Osteocyte (in vitro differentiated cells): ENCODE measurements around the gene IKZF3. TPM values are rescaled to one million over a fixed set of nuclear protein-coding genes. Genes with fewer than 3 reads are reported as not detected.

Experiments
- DNase-seq: peaks from one replicate; pipeline ENCODE4 v3.0.0; 2021; ENCODE audit warnings: mixed read lengths; ENCODE audit not compliant: unreplicated experiment; ENCODE audit errors: extremely low spot score
- H3K27ac Mint-ChIP-seq: one replicate; pipeline ENCODE4 v1.8.0; 2021; ENCODE audit warnings: mild to moderate bottlenecking, mixed read lengths; ENCODE audit not compliant: unreplicated experiment
- H3K27me3 Mint-ChIP-seq: one replicate; pipeline ENCODE4 v1.8.0; 2021; ENCODE audit warnings: mixed read lengths; ENCODE audit not compliant: unreplicated experiment
- H3K36me3 Mint-ChIP-seq: one replicate; pipeline ENCODE4 v1.8.0; 2021; ENCODE audit warnings: mixed read lengths; ENCODE audit not compliant: unreplicated experiment
- H3K4me1 Mint-ChIP-seq: one replicate; pipeline ENCODE4 v1.8.0; 2021; ENCODE audit warnings: mixed read lengths; ENCODE audit not compliant: unreplicated experiment
- H3K4me3 Mint-ChIP-seq: one replicate; pipeline ENCODE4 v1.8.0; 2021; ENCODE audit warnings: mild to moderate bottlenecking, moderate library complexity, mixed read lengths; ENCODE audit not compliant: unreplicated experiment
- H3K9me3 Mint-ChIP-seq: one replicate; pipeline ENCODE4 v1.8.0; 2021; ENCODE audit warnings: mixed read lengths; ENCODE audit not compliant: unreplicated experiment
- CTCF ChIP-seq: fragments of 200-600 bp; sonication (generic); IDR thresholded peaks from 2 replicates; pipeline ENCODE4 v1.5.0; 2021; ENCODE audit warnings: antibody characterized with exemption, mild to moderate bottlenecking, moderate library complexity
- total RNA-seq: library from RNA; stranded (reverse); gene quantifications from 2 replicates; pipeline ENCODE4 v1.2.1, GENCODE V29; 2021

IKZF3 gene
- total RNA-seq, 1 donor from 2014 or later = not detected

GRCh38 chr17:39774047-39774446 lies 90.1 kb downstream of the IKZF3 start:
- H3K27me3 Mint-ChIP-seq = peaks cover 74% of the 10 kb centered on the region
- no peaks in the 10 kb centered on the region for H3K36me3 Mint-ChIP-seq
- H3K9me3 Mint-ChIP-seq = no peaks in the 10 kb centered on the region
- no peak for DNase-seq
- H3K4me1 Mint-ChIP-seq = no peaks in the 10 kb centered on the region
- no peak overlapping the region for H3K27ac Mint-ChIP-seq
- no peak overlapping the region for H3K4me3 Mint-ChIP-seq
- TF ChIP-seq CTCF = no peak

- no peak overlapping the region for H3K27ac Mint-ChIP-seq
- H3K27me3 Mint-ChIP-seq = peaks cover 80% of the 10 kb centered on the region
- H3K9me3 Mint-ChIP-seq = no peaks in the 10 kb centered on the region
- H3K4me1 Mint-ChIP-seq = no peaks in the 10 kb centered on the region
- H3K36me3 Mint-ChIP-seq = no peaks in the 10 kb centered on the region
- H3K4me3 Mint-ChIP-seq = no peak overlapping the region
- TF ChIP-seq CTCF = no peak
- DNase-seq = no peak
Observed at GRCh38 chr17:39772987-39773934, 90.9 kb downstream of the IKZF3 start.

GRCh38 chr17:39772415-39772814 lies 91.7 kb downstream of the IKZF3 start:
- Mint-ChIP-seq H3K27me3 (peaks cover 78% of the 10 kb centered on the region), H3K4me3 (no peak overlapping the region), H3K27ac (no peak overlapping the region), H3K9me3 (no peaks in the 10 kb centered on the region), H3K4me1 (no peaks in the 10 kb centered on the region), H3K36me3 (no peaks in the 10 kb centered on the region)
- TF ChIP-seq CTCF = no peak
- no peak for DNase-seq

- Mint-ChIP-seq H3K4me3 (no peak overlapping the region), H3K27me3 (peaks cover 81% of the 10 kb centered on the region), H3K4me1 (no peaks in the 10 kb centered on the region), H3K9me3 (no peaks in the 10 kb centered on the region), H3K27ac (no peak overlapping the region), H3K36me3 (no peaks in the 10 kb centered on the region)
- DNase-seq = no peak
- TF ChIP-seq CTCF = no peak
Observed at GRCh38 chr17:39769974-39770587, 94.0 kb downstream of the IKZF3 start.

- Mint-ChIP-seq H3K4me3 (no peak overlapping the region), H3K27ac (no peak overlapping the region), H3K4me1 (peaks cover 8% of the 10 kb centered on the region), H3K9me3 (no peaks in the 10 kb centered on the region), H3K36me3 (no peaks in the 10 kb centered on the region), H3K27me3 (peaks cover 71% of the 10 kb centered on the region)
- TF ChIP-seq CTCF = no peak
- no peak for DNase-seq
Observed at GRCh38 chr17:39767147-39767546, 97.0 kb downstream of the IKZF3 start.
